Peyer's patch (tissue), 4 donors: ENCODE data around the gene EYA2.

Source experiments
- POLR2A ChIP-seq, 2 donors: fragments of 450-650 bp; IDR thresholded peaks; one replicate each; pipeline ENCODE4 v1.5.1; 2017; ENCODE audit warnings: antibody characterized with exemption in 2 of 2, mild to moderate bottlenecking in 2 of 2, moderate library complexity in 2 of 2
- TF ChIP-seq, protein P1 (sequence below), 6 experiments: fragments of 450-650 bp in 4 of 6; fragments of 200-600 bp in 2 of 6; sonication (generic) in 1 of 6; IDR thresholded peaks; one replicate each; pipeline ENCODE4 v1.5.1; 2017 to 2019; ENCODE audit warnings: antibody characterized with exemption in 6 of 6, mild to moderate bottlenecking in 3 of 6, moderate library complexity in 1 of 6

DNA sequence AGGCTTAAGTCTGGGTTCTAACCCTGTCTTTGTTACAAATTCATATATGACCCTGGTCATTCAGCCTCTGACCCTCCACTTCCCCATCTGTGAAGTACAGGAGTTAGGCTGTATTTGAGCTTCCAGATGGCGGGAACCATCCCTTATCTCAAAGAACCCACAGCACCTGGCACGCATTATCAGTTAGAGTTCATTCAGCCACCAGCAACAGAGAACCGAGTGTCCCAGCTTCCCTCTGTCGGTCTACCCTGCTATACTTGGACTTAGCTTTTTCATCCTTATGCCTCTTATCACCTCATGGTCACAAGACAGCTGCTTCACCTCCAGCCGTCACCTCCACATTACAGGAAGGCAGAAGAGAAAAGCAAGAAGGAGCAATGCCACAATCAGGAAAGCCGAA lies 147.8 kb downstream of the EYA2 start:
- TF ChIP-seq POLR2A (IDR thresholded peaks at IDR 0.05) = no peak
- TF ChIP-seq, protein P1, sequence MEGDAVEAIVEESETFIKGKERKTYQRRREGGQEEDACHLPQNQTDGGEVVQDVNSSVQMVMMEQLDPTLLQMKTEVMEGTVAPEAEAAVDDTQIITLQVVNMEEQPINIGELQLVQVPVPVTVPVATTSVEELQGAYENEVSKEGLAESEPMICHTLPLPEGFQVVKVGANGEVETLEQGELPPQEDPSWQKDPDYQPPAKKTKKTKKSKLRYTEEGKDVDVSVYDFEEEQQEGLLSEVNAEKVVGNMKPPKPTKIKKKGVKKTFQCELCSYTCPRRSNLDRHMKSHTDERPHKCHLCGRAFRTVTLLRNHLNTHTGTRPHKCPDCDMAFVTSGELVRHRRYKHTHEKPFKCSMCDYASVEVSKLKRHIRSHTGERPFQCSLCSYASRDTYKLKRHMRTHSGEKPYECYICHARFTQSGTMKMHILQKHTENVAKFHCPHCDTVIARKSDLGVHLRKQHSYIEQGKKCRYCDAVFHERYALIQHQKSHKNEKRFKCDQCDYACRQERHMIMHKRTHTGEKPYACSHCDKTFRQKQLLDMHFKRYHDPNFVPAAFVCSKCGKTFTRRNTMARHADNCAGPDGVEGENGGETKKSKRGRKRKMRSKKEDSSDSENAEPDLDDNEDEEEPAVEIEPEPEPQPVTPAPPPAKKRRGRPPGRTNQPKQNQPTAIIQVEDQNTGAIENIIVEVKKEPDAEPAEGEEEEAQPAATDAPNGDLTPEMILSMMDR (IDR thresholded peaks at IDR 0.05) = no peak
